Activated CD8-positive, alpha-beta T cell treated with anti-CD3 and anti-CD28 coated beads for 36 hours (primary cell): ENCODE results near the gene DNAJB13. TPM values are rescaled to one million over a fixed set of nuclear protein-coding genes. Genes with fewer than 3 reads are reported as not detected.
"Not testable (repeated sequence)": the region's sequence is repeated elsewhere in the genome, so short reads cannot be mapped to it uniquely, and the experiment has no call there.

Source experiments
- ATAC-seq: fragments of 200-7000 bp; cut with Tn5 transposase; one replicate; pipeline ENCODE4 v1.10.0; 2021; ENCODE audit warnings: mild to moderate bottlenecking, moderate library complexity
- CTCF ChIA-PET: fragments of 350-600 bp; sonication (Branson Sonifier 250); formaldehyde crosslinking; loops from one replicate; lab custom pipeline; 2021; ENCODE audit warnings: antibody characterized with exemption; lab: Charles Lee
- POLR2A ChIA-PET: fragments of 350-600 bp; sonication (Branson Sonifier 250); formaldehyde crosslinking; loops from one replicate; lab custom pipeline; 2021; ENCODE audit warnings: antibody characterized with exemption; lab: Charles Lee
- DNase-seq: peaks from one replicate; pipeline ENCODE4 v3.0.0-alpha.2; 2020
- H3K27ac Mint-ChIP-seq: one replicate; pipeline ENCODE4 v1.8.0; 2021; ENCODE audit warnings: mild to moderate bottlenecking, mixed read lengths
- H3K27me3 Mint-ChIP-seq: one replicate; pipeline ENCODE4 v1.8.0; 2021; ENCODE audit warnings: mixed read lengths
- H3K36me3 Mint-ChIP-seq: one replicate; pipeline ENCODE4 v1.8.0; 2021; ENCODE audit warnings: low read depth, mixed read lengths
- H3K4me1 Mint-ChIP-seq: one replicate; pipeline ENCODE4 v1.8.0; 2021; ENCODE audit warnings: low read depth, mixed read lengths
- H3K4me3 Mint-ChIP-seq: one replicate; pipeline ENCODE4 v1.8.0; 2021; ENCODE audit warnings: mild to moderate bottlenecking, moderate library complexity, mixed read lengths
- H3K9me3 Mint-ChIP-seq: one replicate; pipeline ENCODE4 v1.8.0; 2021; ENCODE audit warnings: mixed read lengths
- intact Hi-C: fragments of 100-400 bp; cut with micrococcal nuclease; formaldehyde crosslinking; loops from one replicate; pipeline ENCODE4 v1.10.0; 2022
- total RNA-seq, 2 experiments: library from RNA; stranded (reverse); gene quantifications; one replicate each; pipeline ENCODE4 v1.2.3, GENCODE V29; 2021
- TF ChIP-seq, protein P1 (sequence below): fragments of 200-600 bp; IDR thresholded peaks from one replicate; pipeline ENCODE4 v1.8.0; 2022; ENCODE audit warnings: antibody characterized with exemption, mild to moderate bottlenecking

The DNAJB13 gene
- total RNA-seq, 2 experiments from 2014 or later: 0.18 TPM; not detected in 1

DNA sequence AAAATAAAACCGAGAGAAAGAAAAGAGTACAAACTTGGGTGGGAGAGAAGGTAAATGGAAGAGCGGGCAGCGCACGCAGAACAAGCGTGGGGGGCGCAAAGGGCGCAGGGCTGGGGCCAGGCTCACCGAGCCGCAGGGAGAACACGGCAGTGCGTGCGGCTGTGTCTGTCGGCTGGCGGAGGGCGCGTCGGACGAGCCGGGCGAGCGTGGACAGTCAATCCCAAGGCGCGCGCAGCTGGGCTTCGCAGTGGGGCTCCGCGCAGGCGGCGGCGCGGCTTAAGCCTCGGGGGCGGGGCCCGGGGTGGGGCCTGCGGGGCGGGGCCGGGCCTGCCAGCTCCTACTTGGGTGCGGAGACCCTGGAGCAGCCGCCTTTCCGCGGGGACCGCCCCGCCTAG lies 31.8 kb downstream of the DNAJB13 start, which contains the start of gene UCP2:
Gene UCP2 (minus strand): TSS at position 249 of the 395 bp plus-strand sequence. CDS start 4,465 bp downstream, outside the sequence.
- Mint-ChIP-seq H3K36me3 (peaks cover 45% of the 10 kb centered on the region), H3K4me3 (peak within 1 kb of the TSS; percentile 86), H3K27me3 (no peaks in the 10 kb centered on the region), H3K4me1 (peaks cover 46% of the 10 kb centered on the region), H3K9me3 (no peaks in the 10 kb centered on the region), H3K27ac (peak within 1 kb of the TSS; percentile 98)
- intact Hi-C loops: loop anchor here (5.0 to 10.0 kb wide), 2 partner anchors 35 to 192 kb away; partner anchors contain the start of genes C2CD3 and PPME1
- ChIA-PET CTCF (interaction anchor here (0.8 to 4.7 kb wide), 2 partner anchors 18 to 26 kb away, joined by 4 to 17 read pairs; partner anchors contain the start of gene UCP3), POLR2A (interaction anchor here (0.9 to 16.4 kb wide), 8 partner anchors 12 to 55 kb away, joined by 3 to 269 read pairs (median 44); partner anchors contain the start of gene UCP3)
- TF ChIP-seq, protein P1, sequence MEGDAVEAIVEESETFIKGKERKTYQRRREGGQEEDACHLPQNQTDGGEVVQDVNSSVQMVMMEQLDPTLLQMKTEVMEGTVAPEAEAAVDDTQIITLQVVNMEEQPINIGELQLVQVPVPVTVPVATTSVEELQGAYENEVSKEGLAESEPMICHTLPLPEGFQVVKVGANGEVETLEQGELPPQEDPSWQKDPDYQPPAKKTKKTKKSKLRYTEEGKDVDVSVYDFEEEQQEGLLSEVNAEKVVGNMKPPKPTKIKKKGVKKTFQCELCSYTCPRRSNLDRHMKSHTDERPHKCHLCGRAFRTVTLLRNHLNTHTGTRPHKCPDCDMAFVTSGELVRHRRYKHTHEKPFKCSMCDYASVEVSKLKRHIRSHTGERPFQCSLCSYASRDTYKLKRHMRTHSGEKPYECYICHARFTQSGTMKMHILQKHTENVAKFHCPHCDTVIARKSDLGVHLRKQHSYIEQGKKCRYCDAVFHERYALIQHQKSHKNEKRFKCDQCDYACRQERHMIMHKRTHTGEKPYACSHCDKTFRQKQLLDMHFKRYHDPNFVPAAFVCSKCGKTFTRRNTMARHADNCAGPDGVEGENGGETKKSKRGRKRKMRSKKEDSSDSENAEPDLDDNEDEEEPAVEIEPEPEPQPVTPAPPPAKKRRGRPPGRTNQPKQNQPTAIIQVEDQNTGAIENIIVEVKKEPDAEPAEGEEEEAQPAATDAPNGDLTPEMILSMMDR: no peak
- ATAC-seq: peak; percentile 67
- peak; percentile 89 for DNase-seq

DNA sequence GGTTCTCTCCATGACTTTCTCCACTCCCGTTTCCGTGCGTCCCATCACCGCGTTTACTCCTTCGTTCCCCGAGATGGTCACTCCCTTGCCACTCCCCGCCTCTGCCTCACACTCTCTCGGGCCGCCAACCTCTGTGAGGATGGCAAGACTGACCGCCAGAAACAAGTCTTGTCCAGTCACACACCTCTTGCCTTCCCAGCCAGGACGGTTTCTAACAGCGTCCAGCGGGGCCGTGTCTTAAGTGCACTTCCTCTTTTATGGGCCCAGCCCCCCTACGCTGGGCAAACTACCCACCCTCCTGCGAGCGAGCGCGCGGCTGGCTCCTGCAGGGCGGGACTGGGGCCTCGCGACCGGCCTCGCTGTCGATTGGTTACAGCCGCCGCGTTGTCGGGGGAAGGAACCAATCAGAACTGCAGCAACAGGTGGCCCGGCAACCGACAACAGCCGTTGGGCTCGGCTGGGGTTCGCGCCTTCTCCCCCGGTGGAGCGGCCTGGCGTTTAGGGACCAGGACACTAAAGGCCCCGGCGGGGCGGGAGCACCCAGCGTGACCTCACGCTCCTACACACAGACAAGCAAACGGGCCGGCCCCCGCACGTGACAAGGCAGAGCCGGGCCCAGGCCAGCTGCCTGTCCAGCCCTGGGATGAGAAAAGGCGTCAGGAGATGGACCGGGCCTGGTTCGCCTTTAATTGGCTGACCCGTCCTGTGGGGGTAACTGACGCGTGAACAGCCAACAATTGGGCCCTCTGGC lies 32.3 kb downstream of the DNAJB13 start:
- Mint-ChIP-seq H3K27ac (peak overlapping the region; percentile 95), H3K36me3 (peaks cover 40% of the 10 kb centered on the region), H3K4me1 (peaks cover 41% of the 10 kb centered on the region), H3K9me3 (no peaks in the 10 kb centered on the region), H3K4me3 (peak overlapping the region; percentile 86), H3K27me3 (no peaks in the 10 kb centered on the region)
- CTCF ChIA-PET: interaction anchor here (1.0 to 4.7 kb wide), 3 partner anchors 11 to 19 kb away, joined by 4 to 17 read pairs (median 4); no protein-coding TSS in a partner anchor
- TF ChIP-seq, protein P1: no peak
- ATAC-seq (peak; percentile 85), DNase-seq (peak; percentile 97)
- POLR2A ChIA-PET: interaction anchor here (0.9 to 16.4 kb wide), 9 partner anchors 8 to 54 kb away, joined by 3 to 269 read pairs (median 43); partner anchors contain the start of gene UCP3
- intact Hi-C loops: loop anchor here (5.0 to 10.0 kb wide), 2 partner anchors 34 to 192 kb away; partner anchors contain the start of genes C2CD3 and PPME1

- peaks cover 33% of the 10 kb centered on the region for H3K4me1 Mint-ChIP-seq
- no peak for DNase-seq
- POLR2A ChIA-PET: interaction anchor here (1.6 to 16.4 kb wide), 6 partner anchors 9 to 46 kb away, joined by 6 to 269 read pairs (median 44); partner anchors contain the start of gene UCP3
These were observed 33.1 kb downstream of the DNAJB13 start for GRCh38 chr11:73983741-73984538.

DNA sequence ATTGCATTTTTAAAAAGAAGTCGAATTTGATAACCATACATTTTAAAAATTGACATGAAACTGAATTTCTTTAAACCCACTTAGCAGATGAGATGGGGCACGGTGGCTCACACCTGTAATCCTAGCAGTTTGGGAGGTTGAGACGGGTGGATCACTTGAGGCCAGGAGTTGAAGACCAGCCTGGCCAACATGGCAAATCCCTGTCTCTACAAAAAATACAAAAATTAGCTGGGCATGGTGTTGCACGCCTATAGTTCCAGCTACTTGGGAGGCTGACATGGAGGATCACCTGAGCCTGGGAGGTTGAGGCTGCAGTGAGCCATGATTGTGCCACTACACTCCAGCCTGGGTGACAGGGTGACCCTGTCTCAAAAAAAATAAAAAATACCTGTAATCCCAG lies 34.8 kb downstream of the DNAJB13 start:
- peaks cover 21% of the 10 kb centered on the region for H3K4me1 Mint-ChIP-seq
- CTCF ChIA-PET, DNase-seq, H3K4me3 Mint-ChIP-seq, H3K9me3 Mint-ChIP-seq, ATAC-seq, H3K27me3 Mint-ChIP-seq: not testable (repeated sequence)
- POLR2A ChIA-PET: interaction anchor here (10.2 kb wide), 1 partner anchor 11 kb away, joined by 176 read pairs; no protein-coding TSS in a partner anchor
- intact Hi-C loops: loop anchor here (10.0 kb wide), 1 partner anchor 189 kb away; the partner anchor contains the start of genes C2CD3 and PPME1
- H3K27ac Mint-ChIP-seq: peak overlapping the region; percentile 23
- peaks cover 16% of the 10 kb centered on the region for H3K36me3 Mint-ChIP-seq

More at GRCh38 chr11:73983741-73984538, 33.1 kb downstream of the DNAJB13 start:
- intact Hi-C loops: loop anchor here (5.0 to 10.0 kb wide), 2 partner anchors 33 to 191 kb away; partner anchors contain the start of genes C2CD3 and PPME1
- CTCF ChIA-PET: interaction anchor here (1.0 to 4.7 kb wide), 3 partner anchors 11 to 20 kb away, joined by 4 to 17 read pairs (median 4); no protein-coding TSS in a partner anchor
- no peak for ATAC-seq
- TF ChIP-seq, protein P1: no peak
- H3K27ac Mint-ChIP-seq: peak overlapping the region; percentile 95
- H3K4me3 Mint-ChIP-seq: peak overlapping the region; percentile 86
- H3K27me3 Mint-ChIP-seq: no peaks in the 10 kb centered on the region
- no peaks in the 10 kb centered on the region for H3K9me3 Mint-ChIP-seq
- H3K36me3 Mint-ChIP-seq: peaks cover 32% of the 10 kb centered on the region
